HG03558 (cell line): Measurements from ENCODE around the gene ZDHHC22.

ENCODE experiments used
- ATAC-seq: cut with Tn5 transposase; IDR thresholded peaks from one replicate; pipeline ENCODE4 v1.9.1; 2021; ENCODE audit warnings: moderate number of reproducible peaks; ENCODE audit not compliant: unreplicated experiment; ENCODE audit errors: extremely low read depth

The ZDHHC22 gene

DNA sequence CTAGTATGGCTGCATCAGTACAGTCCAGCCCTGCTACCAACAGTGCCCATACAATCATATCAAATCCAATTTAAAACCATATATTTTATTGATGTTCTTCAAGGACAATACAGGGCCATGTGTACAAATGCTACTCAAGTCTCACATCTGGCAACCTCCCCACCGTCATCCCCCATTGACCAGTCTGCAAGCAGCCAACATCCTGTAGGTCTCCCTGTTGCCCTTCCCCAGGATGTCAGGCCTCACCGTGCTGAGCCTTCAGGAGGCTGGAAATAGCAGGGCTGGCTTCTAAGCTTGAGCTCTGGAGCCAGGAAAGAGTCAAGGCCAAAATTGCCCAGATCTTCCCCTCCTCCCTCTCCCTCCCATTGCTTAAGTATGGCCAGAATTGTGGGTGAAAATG, 10.4 kb downstream of the ZDHHC22 start:
- ATAC-seq = no peak

DNA sequence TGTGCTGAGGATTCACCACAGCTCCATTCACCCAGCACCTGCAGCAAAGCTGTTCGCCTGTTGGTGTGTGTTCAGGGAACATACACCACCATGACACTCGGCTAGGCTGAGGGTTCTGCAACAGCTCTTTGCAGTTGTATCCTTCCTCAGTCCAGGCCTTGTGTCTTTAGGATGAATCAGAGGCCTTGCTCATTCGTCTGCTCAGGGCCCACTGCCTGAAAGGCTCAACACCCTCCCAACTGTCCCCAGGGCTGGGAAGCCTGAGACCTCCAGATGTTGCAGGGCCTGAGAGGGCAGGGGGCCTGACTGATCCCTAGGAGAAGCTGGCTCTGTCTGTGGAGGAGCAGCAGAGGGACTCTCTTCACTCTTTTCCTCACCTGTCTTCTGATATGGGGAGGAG, 11.2 kb downstream of the ZDHHC22 start:
- no peak for ATAC-seq

DNA sequence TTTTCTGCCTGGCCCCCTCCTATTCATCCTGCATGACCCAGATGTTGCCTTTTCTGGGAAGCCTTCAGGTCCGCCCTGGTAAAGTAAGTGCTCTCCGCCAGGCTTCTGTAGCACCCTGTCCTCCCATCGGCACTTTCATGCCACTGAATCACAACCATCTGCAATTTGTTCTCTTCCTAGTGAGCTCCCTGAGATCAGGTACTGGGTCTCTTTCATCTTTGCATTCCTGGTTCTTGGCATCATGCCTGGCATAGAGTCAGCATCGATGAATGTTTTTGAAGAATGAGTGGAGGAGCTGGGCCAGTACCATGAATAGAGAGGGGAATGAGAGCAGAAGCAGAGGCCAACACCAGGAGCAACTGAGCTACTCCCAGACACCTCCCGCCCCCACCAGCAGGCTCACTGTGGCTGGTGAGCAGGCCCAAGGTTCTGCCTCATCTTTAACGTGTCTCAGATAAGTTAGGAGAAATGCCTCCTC, 13.1 kb downstream of the ZDHHC22 start:
- ATAC-seq = no peak

DNA sequence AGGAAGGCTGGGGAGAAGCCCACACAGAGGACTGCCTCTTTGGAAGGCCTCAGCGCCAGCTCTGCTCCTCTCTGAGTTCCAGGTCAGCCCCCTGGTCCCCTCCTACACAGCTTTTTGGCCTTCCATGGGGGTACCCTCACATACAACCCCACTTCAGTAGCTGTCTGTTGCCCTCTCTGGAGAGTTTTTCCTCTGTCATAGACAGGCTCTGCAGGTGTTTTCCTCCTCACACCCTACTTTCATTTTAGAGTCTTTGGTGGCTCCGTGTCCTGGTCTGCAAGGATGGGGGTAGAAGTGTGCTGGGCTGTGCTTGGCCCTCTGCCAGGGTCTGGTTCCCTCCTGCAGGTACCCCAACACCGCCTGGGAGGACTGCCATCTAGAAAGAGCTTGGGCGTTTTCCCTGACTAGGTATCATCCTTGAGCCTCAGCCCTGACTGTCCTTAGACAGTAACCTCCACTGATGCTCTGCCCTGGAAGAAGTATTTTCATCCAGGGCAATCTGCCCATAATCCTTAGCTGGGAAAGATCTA, 15.1 kb downstream of the ZDHHC22 start:
- no peak for ATAC-seq

DNA sequence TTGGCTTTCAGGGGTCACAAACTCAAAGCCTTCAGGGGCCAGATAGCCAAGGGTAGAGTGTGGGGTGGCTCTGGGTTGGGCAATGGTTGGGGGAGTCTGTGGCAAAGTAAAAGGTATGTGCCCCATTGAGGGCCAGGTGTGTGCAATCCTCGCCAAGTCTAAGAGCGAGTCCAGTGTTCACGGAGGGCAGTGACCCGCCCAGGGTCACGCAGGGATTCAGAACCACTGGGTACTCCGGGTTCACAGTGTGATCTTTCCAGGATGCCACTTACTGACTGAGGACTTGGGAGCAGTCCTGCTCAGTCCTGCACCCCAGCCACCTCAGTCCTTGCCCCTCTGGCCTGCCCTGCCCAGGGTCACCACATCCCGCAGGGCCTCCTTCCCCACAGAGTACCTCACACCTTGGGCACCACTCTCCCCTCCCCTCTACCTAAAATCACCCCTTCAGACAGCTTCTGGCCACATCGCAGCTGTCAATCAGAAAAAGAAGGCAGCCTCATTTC, 15.7 kb downstream of the ZDHHC22 start:
- ATAC-seq = no peak

DNA sequence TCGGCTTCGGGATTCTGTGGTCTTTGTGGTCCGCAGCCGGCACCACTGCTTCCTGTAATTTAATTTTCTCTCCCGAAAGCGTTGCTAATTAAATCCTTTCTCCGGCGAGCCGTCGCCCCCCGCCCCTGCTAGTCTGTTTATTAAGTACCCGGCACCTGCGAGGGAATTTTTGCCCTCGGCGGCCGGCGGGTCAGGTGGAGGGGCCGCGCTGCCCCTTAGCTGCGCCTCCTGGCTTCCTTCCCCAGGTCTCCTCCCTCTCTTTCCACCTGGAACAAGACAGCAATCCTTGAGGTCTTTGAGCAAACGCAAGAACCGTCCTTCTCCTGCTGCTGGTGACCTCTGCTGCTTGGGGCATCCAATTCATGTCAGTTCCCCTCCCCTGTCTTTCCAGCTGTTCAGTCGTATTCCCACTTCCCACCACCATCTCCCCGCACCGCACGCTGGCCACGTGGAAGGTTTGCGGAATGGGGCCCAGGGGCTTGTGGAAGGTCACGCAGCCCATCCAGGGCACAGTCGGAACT, 16.2 kb downstream of the ZDHHC22 start:
- ATAC-seq = no peak

DNA sequence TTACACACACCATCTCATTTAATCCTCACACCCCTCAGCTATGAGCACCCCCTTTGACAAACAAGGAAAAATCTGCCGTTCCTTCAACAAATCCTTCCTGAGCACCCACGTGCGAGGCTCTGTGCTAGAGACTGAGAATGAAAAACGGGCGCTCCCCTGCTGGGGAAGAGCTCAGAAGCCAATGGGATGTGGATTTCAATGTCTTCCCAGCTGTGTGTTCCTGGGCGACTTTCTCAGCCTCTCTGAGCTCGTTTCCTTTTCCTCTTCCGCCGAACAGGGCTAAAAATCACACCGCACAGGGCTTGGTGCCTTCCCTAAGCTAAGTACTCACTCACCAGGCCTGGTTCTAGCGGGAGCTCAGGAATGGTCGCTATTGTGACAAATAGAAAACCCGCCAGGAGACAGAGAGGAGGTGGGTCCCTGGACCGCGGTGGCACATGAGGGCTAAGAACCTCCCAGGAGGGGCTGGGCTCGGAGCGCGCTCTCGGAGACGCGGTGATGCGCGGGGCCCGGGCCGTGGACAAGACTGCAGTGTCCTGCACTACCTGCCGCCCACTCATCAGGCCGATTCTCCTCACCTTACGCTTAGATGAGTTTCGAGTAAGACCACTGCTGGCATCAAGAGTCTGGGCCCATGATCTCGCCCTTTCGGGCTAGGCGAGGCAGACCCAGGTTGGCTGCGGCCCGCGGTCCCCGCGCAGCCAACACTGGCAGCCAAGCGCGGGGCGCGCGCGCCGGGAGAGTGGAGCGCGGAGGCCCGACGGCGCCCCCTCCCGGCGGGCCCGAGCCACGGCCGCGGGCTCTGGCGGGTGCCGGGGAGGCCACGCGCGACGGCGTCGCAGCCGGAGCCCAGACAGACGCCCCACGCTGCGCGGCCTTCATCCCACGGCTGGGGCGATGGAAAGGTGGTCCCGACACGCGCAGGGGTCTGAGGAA, 17.0 kb downstream of the ZDHHC22 start:
- ATAC-seq = no peak

DNA sequence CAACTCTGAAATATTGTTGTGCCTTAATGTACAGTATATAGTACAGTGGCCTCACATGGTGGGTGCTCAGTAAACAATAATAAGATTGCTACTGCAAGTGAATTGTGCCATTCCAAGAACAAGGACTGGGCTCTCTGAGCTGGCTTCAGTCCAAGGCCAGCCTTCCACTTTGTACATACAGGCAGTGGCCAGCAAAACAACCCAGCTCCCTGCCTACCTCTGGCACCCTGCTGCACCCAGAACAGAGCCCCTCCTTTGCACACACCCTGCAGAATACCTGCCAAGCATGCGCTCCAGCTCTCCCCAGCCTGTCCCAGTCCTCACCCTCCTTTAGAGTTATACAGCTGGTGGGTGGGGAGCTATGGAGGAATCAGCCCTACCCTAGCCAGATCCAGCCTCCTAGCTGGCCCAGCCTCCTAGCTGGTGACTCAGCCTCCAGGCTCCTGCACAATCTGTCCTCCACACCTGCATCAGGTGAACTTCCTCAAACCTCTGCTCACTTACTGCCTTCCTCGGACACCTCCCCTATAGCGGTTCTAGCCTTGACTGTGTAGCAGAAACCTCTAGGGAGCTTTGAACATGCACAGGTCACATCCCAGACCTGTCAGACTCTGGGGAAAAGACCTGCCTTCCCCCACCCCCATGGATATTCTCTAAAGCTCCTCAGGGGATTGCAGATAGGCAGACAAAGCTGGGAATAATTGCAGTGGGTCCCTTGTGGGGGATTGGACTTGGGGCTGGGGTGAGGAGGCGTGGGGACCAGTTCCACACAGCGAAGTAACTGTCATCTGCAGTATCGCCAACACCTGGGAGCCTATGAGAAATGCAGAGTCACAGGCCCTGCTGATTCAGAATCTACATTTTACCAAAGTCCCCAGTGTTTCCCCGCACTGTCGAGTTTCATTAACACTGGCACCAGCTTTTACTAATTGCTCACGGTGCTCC, 17.9 kb downstream of the ZDHHC22 start:
- no peak for ATAC-seq

DNA sequence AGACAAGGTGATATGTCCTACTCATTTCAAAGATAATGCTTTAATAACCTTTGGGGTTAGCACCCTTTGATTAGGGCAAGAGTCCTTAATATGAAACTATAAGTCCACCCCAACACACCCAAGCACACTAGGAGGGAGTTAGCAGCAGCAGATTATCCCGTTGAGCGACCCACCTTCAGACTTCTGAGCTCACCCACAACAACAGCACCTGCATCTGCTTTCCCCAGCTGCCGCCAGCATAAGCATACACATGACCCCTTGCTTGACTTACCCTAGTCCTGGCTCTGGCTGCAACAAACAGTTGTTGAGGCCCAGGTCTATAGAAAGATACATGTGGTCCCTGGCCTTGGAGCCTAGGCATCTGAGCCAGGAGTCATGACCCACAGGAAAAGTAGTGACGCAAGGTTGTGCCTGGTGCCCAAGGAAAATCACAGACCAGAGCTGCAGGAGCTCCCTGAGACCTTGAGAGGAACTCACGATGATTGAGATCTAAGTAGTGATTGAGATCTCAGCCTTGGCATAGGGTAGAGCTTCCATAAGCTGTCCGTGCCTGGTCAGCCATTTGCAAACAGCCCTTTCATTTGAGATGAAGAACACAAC, 19.0 kb downstream of the ZDHHC22 start:
- ATAC-seq = no peak

DNA sequence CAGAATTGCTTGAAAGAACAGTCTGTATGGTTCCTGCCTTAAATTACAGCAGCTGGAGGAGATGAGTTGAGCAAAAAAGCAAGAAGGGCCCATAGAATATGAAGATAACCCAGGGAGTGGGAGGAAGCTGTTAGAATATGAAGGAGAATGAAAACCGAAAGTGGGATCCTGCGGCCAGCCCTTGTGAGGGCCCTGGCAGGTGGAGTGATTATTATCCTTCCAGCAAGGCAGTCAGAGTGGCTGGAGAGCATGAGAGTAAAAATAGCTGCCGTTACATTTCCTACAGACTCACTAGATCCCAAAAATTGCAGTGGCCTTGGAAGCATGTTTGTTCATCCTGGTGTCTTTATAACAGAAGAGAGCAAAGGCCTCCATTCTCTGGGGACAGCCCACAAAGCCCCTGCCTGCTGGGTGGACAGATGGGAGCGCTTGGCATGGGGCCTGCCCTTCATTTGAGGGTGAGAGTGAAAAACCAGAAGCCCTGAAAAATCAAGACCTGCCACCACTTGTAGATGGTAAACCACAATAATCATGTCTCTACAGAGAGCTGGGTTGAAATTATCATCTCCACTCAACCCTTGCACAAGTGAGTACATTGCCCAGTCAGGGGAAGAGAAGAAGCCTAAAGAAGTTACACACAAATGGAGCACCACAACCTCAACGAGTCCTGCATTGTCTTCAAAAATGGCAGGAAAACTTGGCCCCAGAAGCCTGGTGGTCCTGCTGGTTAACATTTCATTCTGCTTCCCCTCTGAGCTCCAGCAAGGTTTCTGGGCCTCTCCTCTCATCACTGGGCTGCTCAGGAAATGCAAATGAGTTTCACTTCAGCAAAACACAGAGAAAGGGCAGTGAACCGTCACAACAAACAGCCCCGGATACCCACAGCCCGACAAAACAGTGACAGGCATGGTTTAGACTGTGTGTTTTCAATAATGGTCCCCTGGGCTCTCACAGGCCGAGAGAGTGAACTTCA, 20.5 kb downstream of the ZDHHC22 start:
- peak; percentile 74 for ATAC-seq

DNA sequence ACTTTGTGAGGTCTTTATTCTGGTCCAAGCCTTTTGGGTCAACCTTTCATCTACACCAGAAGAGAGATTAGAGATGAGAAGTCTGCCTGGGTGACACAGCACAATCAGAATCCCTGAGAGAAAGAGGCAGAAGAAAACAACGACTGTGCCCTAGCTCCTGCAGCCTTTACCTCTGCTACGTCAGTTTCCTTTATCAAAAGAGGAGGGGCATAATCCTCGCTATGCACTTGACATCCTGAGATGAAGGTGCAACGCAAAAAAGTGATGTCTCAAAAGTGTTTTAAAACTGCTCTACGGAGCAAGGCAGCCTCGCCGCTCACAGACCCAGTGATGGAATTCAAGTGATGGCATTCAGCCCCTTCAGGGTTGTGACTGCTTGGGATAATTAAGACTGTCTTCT, 21.7 kb downstream of the ZDHHC22 start:
- no peak for ATAC-seq

DNA sequence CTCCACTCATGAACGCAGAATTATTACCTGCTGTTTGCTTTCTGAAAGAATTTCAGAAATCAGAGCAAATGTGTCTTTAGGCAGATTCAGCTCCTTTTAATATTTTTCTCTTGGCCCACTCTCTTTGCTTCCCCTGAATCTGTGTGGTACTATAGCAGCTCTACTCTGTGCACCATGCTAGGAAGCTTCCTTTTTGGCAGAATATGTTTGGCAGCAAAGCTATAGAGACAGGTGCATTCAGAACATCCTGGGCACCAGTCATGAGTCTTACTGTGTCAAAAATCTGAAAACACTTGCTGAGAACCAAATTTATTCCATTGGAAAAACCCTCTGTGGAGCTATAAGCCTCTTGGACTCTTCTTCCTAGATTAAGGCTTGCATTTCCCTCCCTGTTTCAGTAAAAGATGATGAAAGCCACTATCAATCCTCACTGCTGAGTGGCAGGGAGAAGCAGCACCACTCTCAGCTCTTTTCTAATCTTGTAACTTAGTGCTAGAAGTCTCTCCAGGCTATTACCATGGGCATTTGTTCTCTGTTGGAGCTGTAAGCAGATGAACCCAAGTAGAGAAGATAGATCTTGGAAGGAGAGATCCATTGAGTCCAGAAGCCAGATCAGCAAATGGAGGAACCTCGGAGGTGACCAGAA, 25.3 kb downstream of the ZDHHC22 start:
- no peak for ATAC-seq

DNA sequence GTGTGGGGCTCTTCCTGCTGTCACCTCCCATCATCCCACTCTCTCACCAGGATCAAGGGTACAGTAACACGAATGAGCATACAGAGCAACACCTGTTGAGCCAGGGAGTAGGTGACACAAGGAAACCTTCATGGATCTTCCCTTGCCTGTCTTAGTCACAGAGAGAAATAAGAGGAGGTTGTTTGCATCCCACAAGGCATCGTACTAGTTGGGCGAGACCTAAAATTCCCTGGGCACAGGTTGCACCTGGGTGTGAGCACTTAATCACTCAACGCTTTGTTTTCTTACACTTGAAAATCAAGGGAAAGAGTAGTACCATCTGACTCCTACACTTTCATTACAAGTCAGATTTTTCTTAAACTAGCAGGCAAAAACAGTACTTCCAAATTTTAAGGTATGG, 27.0 kb downstream of the ZDHHC22 start:
- no peak for ATAC-seq

DNA sequence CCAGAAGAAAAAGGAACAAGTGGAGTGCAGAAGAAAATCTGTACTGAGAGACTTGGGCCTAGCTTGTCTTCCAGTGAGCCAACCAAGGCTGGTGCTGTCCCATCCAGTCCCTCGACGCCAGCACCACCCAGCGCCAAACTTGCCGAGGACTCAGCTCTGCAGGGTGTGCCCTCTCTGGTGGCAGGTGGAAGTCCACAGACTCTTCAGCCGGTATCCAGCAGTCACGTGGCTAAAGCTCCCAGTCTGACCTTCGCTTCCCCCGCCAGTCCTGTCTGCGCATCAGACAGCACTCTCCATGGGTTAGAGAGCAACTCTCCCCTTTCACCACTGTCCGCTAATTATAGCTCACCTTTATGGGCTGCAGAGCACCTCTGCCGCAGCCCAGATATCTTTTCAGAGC, 27.9 kb downstream of the ZDHHC22 start:
- ATAC-seq = no peak

DNA sequence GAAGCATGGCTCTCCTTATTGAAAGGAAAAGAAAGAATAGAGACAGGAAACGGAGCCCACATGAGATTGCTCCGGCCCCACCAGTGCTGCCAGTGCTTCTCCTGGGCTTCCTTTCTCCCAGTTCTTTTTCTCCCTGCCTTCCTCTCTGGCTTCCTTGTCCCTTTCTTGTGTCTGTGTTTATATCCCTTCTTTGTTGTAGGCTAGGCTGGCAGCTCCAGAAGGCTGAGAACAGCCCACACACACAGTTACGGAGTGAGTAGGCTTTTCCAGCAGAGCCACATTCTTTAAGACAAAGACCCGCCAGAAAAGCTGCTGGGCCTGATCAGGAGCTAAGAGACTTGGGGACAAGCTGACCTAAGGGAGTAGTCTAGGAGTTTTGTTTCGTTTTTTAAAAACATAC, 30.6 kb downstream of the ZDHHC22 start:
- no peak for ATAC-seq

DNA sequence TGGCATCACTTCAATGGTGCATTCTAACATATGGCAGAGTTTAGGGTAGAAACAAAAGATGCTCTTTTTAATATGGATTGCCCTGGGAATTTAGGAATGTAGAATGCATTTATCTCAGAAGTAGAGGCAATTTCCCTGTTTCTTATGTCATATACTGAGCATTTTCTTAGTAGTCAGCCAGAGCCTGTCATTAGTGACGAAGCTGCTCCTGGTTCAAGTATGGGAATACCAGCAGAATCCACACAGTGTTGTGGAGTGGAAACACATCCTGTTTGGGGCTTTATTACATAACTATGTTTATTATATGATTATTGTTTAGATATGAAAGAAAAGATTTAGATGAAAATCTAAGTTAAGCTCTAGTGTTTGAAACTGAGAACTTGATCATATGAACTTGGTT, 31.3 kb downstream of the ZDHHC22 start:
- no peak for ATAC-seq

DNA sequence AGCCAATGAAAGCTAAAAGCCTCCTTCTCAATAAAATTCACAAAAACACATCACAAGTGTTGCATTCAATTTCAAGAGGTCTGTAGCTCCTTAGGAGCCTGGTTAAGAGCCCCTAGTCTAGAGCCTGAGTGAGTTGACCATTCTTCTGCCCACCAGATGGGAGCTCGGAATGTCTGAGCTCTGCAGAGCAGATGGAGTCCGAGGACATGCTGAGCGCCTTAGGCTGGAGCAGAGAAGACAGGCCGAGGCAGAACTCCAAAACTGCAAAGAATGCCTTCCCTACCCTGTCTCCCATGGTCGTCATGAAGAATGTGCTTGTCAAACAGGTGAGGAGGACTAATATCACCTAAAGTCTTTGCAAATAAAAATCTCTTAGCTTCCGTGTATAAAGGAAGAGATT, 31.9 kb downstream of the ZDHHC22 start:
- no peak for ATAC-seq

DNA sequence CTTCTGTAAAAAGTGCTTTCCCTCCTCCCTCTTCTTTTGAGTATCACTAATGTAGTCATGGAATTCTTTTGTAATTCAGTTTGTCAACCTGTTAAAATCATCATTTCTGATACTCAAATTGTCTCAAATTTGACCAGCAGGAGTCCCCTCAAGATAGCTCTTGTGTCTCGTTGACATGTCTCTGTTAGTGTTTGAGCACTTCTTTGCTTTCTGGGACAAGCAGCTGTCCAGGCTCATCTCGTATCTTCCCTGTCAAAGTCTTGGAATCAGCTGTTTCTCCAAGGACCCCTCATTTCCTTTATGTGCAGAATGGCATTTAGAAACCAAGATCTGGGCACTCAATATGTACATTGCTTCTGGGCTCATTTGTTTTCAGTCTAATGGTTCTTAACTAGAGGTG, 32.8 kb downstream of the ZDHHC22 start:
- ATAC-seq = no peak
